Activated T-helper 1 cell treated with Interleukin-2 at 50 U/mL for 16 hours (primary cell): ENCODE results near the gene IGSF5.
"Not testable (repeated sequence)": the region's sequence is repeated elsewhere in the genome, so short reads cannot be mapped to it uniquely, and the experiment has no call there.

Source experiments
- DNase-seq: peaks from one replicate; pipeline ENCODE4 v3.0.0-alpha.2; 2020; ENCODE audit warnings: low read depth

The IGSF5 gene

GRCh38 chr21:39739531-39739930 is 5.5 kb upstream of the IGSF5 start:
- DNase-seq: not testable (repeated sequence)

DNA sequence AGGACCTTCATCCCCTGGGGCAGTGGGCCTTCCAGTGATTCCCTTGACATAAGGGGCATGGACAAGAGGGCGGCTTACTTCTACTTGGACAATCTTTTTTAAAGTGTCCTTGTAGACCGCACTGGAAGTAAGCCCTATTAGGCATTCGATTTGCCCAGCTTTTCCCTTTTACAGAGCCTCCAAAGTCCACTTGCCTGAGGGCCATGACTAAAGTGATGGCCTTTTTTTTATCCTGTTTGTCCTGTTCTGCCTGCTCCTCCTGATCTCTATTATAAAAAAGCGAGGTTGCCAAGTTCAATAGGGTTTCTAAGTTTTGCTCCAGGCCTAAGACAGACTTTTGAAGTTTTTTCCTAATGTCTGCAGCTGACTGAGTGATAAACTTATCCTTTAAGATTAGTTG is 2.4 kb upstream of the IGSF5 start:
- not testable (repeated sequence) for DNase-seq

GRCh38 chr21:39745332-39745731 is 349 bp downstream of the IGSF5 start:
- DNase-seq: not testable (repeated sequence)

DNA sequence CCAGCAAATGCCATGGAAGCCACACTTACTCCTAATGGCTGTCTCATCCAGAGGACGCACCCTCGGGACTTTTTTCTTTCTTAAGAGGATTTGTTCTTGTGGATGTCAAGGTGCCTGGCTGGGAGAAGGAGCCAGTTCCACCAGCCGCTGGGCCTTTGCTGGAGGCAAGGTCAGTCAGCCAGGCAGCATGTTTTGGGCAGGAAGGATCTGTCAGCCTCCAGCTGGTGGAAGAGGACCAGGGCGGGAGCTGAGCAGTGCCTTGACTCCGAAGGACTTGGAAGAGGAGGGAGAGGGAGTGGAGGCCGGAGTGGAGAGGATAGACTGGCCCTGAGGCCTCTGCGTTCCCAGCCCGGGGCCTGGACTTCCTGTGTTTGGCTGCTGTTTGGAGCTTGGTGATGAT is 5.7 kb downstream of the IGSF5 start:
- no peak for DNase-seq

DNA sequence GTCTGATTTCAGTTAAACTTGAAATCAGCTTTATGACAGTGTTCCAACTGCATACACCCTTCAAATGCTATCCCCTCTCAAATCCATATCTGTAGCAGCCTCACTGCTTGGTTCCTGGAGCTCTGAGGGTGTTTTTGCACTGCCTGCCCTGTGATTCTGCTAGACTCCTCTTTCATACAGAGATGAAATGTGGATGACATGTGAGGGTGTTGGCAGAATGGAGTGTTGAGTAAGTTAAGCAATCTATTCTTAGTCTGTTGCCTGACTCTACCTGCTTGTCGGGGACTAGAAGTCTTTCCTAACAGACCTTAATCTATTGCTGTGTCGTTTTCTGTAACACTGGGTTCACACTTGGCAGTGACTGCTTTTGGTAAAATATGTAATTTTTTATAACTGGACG is 9.8 kb downstream of the IGSF5 start:
- no peak for DNase-seq

- DNase-seq: no peak
Measured at GRCh38 chr21:39756285-39756684, 11.3 kb downstream of the IGSF5 start.

GRCh38 chr21:39763272-39763970 is 18.4 kb downstream of the IGSF5 start:
- no peak for DNase-seq

DNA sequence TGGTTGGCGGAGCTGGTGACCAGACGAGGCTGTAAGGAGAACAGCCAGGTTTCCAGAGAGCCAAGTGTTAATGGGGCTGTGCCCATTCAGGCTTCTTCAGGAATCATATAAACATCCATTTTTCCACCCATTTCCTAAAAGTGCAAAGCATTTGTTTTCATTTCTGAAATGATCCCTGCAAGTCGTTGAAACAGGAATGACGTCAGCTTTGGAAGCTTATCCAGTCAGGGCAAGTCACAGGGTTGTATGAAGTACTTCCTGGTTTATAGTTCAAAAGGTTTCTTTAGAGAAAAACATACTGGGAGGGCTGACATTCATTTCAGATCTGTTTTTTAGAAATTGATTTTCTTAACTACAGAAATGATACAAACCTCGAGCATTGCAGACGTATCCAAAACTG is 29.2 kb downstream of the IGSF5 start:
- DNase-seq: no peak

DNA sequence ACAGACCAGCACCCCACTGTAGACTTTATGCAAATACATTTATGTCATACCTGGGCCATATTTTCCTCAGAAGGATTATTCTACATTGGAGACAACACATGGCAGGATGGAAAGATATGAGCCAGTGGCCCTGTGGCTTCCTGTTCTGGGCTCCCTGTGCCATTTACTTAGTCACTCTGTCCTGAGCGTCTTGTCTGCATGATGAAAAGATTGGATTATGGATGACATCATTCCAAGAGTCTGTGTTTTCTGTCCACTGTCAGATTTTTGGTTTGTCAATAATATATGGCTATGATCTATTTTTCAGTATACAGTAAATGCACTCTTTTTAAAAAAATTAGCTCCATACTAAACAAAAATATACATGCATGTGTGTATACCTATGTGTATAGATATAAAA is 30.8 kb downstream of the IGSF5 start:
- no peak for DNase-seq

DNA sequence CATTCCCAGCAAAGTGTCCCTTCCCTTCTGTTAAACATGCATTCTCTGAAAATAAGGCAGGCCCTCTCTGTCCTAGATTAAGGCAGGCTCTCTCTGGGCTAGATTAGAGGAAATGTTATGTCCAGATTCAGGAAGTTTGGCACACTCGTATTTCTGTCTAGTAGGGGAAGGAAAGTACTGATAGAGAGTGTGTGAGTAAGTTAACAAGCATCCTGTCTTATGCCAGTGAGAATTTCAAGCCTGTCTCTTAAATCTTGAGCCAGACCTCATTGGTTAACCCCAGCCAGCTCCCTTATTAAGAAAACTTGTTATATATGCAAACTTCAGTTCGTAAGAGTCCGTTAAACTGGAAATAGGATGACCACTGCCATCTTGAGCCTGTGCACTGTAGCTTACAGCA is 31.6 kb downstream of the IGSF5 start:
- no peak for DNase-seq

- no peak for DNase-seq
Measured at GRCh38 chr21:39781331-39781730, 36.3 kb downstream of the IGSF5 start.

DNA sequence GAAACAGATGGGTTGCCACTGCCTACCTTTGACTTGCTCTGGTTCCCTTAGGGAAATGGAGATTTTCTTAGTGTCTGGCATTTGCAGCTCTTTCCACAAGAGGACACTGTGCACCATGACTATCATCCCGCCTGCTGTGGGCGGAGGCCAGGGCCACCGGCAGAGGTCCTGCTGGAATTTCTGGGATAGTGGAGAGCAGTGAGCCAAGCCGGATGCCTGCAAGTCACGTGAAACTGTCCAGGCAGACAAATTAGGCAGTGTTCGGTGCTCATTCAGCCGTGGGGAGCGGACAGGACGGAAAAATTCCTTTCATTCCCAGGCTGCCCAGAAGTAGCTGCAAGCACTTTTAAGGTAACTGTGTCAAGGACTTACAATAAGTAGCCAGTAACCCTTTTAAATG is 43.4 kb downstream of the IGSF5 start:
- no peak for DNase-seq

DNA sequence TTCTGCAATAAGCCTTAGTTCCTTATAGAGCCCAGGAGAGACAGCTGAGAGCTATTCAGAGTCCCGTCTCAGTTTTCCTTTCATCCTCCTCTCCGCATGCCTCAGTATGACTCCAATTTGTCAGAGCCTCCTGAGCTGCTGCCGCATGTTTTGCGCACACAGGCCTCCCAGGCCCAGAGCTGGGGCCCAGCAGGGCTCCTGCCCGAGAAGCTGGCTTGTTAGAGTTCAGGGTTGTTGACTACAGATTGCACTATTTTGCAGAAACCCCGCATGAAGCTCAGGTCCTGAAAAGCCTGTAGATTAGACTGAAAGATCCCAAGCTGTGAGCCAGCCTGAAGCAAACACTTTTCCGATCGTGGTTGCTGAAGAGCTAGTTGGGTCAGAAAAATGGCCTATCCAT is 51.5 kb downstream of the IGSF5 start:
- DNase-seq: no peak

DNA sequence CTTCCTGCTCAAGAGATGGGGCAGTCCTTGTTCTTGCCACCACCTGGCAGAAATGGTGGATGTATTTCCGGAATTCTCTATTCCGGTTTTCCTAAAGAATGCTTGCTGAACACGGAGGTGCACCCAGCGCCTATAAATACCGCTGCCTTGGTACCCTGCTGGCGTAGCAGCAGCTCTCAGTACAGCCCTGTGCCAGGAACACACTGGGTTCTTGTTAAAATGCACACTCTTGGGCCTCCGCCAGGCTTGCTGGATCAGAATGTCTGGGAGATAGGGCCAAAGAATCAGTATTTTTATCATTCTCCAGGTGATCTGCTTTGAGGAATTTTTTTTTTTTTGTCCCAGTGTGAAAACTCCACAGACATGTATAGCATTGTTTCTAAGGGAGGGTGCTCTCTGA is 54.2 kb downstream of the IGSF5 start:
- no peak for DNase-seq

- no peak for DNase-seq
Measured at GRCh38 chr21:39800311-39800710, 55.3 kb downstream of the IGSF5 start.

- no peak for DNase-seq
Measured at GRCh38 chr21:39802217-39802616, 57.2 kb downstream of the IGSF5 start.

DNA sequence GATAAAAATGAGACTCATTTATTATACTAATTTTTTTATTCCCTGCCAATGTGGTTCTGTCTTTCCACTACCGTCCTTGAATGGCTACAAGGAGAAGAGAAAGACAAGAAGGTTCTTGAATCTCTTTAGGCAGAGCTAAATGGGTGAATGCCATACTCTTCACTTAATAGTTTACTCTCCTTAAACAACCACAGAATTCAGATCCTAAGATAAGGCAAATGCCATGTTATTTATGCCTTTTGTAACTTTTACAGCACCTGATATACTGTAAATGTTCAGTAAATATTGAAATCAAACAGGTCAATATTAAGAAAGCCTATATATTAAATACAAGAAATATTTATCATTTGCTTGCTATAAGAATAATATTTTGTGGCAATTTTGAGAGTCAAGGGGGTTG is 58.4 kb downstream of the IGSF5 start:
- DNase-seq: no peak

DNA sequence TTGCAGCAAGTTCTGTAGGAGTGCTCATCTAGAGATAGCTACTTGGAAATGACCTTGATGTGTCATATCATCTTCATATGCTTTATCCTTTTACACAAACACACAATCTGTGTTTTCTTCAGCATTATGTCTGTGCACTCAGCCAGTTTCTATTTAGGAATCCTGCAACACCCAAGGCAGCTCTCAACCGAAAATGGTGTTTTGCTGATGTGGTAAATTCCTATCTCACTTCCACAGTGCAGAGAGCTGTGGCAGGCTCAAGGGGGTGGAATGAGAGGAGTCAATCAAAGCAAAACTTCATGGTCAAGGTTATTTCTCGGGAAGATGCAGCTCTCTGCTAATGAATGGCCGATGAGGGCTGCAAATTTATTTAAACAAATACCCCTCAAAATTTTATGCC is 59.3 kb downstream of the IGSF5 start:
- no peak for DNase-seq

- DNase-seq: no peak
Measured at GRCh38 chr21:39805983-39806382, 61.0 kb downstream of the IGSF5 start.

DNA sequence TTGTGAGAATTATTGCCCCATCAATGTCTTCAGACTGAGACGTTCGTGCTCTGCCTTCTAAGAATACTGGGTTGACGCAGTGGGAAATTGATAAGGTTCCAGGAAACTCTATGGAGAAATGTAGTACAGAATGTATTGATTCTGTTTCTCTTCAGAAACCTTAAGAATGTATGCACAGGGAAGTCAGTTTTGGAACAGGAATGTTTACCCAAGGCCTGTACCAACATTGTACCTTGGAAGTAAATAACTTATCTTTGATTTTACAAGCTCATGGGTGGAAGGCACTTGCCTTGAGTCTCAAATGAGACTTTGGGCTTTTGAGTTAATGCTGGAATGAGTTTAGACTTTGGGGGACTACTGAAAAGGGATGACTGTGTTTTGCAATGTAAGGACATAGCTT is 62.8 kb downstream of the IGSF5 start:
- no peak for DNase-seq

- DNase-seq: no peak
Measured at GRCh38 chr21:39809936-39810335, 65.0 kb downstream of the IGSF5 start.

DNA sequence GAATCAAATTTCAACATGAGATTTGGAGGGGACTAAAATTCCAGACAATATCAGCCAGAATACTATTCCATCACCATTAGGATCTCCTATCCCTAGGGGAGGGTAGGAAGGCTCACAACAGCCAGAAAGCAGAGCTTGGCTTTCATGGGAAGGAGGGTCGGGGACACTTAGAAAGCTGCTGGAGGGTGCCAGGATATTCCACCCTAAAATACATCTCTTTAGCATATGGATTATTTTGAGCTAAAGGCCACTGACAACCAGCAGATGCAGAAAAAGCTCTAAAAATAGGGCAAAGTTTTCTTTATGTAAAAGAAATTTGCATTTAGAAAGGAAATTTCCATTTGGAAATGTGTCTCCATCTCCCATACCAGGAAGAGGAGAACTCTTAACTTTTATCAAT is 68.0 kb downstream of the IGSF5 start:
- no peak for DNase-seq

GRCh38 chr21:39818557-39818956 is 73.6 kb downstream of the IGSF5 start:
- DNase-seq: no peak

DNA sequence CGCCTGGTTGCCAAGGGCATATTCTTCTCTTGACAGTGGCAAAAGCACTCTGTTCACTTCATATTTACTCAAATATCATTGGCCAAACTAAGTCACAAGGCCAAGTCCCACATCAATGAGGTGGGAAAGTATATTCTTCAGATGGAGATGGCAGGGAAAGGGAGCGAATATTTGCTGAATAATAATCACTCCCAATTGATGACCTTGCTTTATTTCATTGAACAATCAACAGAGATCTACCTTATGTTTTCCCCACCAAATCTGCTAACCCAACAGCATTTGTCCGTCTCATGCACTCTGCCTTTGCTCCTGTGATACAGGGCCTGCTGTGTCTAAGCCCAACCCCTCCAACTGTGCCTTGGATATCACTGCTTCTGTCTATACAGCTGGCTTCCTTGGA is 77.1 kb downstream of the IGSF5 start:
- DNase-seq: no peak

DNA sequence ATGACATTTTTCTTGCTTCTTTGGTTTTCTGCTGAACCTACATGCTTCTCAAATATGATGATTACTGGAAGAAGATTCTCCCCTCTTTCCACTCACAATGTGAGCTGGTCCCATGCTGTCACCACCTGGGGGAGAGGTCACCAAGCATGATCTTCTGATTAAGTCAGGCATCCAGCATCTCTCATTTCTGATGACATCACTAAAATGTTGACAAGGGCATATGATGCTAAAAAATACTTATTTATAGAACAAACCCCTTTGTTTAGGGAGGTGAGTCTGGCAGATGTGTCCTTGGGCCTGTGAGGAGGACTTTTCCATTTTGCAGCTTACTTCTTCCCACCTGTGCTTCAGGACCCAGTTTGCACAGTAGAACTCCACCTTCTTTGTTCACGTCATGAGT is 80.3 kb downstream of the IGSF5 start:
- no peak for DNase-seq
